GM18505 (cell line): Measurements from ENCODE around the gene CDT1.

Source experiments
- ATAC-seq: cut with Tn5 transposase; IDR thresholded peaks from one replicate; pipeline ENCODE4 v1.9.1; 2021; ENCODE audit not compliant: unreplicated experiment
- POLR2A ChIP-seq: IDR thresholded peaks from 4 replicates; pipeline ENCODE4 v1.6.1; 2011; ENCODE audit warnings: borderline replicate concordance; ENCODE audit not compliant: insufficient read depth, insufficient read length; ENCODE audit errors: extremely low read depth

CDT1 gene

GRCh38 chr16:88834670-88835069, 31.1 kb downstream of the CDT1 start:
- no peak for TF ChIP-seq POLR2A

GRCh38 chr16:88835383-88835782, 31.8 kb downstream of the CDT1 start:
- no peak for ATAC-seq
- TF ChIP-seq POLR2A, result no peak

More at GRCh38 chr16:88834670-88835069, 31.1 kb downstream of the CDT1 start:
- no peak for ATAC-seq

GRCh38 chr16:88835818-88836217, 32.2 kb downstream of the CDT1 start:
- no peak for ATAC-seq
- TF ChIP-seq POLR2A, result no peak

GRCh38 chr16:88836791-88837190, 33.2 kb downstream of the CDT1 start:
- no peak for ATAC-seq
- no peak for TF ChIP-seq POLR2A

- no peak for ATAC-seq
- TF ChIP-seq POLR2A, result no peak
These were observed 34.2 kb downstream of the CDT1 start for GRCh38 chr16:88837806-88838205.

- no peak for TF ChIP-seq POLR2A
- no peak for ATAC-seq
These were observed 35.0 kb downstream of the CDT1 start for GRCh38 chr16:88838566-88838965.

- no peak for TF ChIP-seq POLR2A
- no peak for ATAC-seq
These were observed 35.5 kb downstream of the CDT1 start for GRCh38 chr16:88839026-88839529.

GRCh38 chr16:88839745-88840599, 36.4 kb downstream of the CDT1 start:
- no peak for TF ChIP-seq POLR2A
- no peak for ATAC-seq

- ATAC-seq, result no peak
- no peak for TF ChIP-seq POLR2A
These were observed 37.1 kb downstream of the CDT1 start for GRCh38 chr16:88840600-88841215.

GRCh38 chr16:88841521-88842307, 38.1 kb downstream of the CDT1 start:
- ATAC-seq, result no peak
- no peak for TF ChIP-seq POLR2A

GRCh38 chr16:88842308-88842756, 38.7 kb downstream of the CDT1 start:
- TF ChIP-seq POLR2A, result no peak
- ATAC-seq, result no peak

- ATAC-seq, result no peak
- no peak for TF ChIP-seq POLR2A
These were observed 39.2 kb downstream of the CDT1 start for GRCh38 chr16:88842806-88843205.

- no peak for ATAC-seq
- TF ChIP-seq POLR2A, result no peak
These were observed 39.7 kb downstream of the CDT1 start for GRCh38 chr16:88843256-88843655.
